ENCODE data around the gene DMGDH.
A peak's percentile ranks its signal among the peaks of the same experiment; 100 is the strongest.

Gene DMGDH

GRCh38 chr5:79105868-79106267, 36.4 kb upstream of the DMGDH start:
- Histone ChIP-seq H3K27me3 (ENCODE audit: control insufficient read depth in 5 of 5, insufficient read depth in 4 of 5, low read length in 5 of 5) (peaks cover 0 to under 1% (median 0%) of the 10 kb centered on the region in 5 donors), H3K36me3 (ENCODE audit: control insufficient read depth in 5 of 5, insufficient read depth in 5 of 5, low read length in 5 of 5) (no peaks in the 10 kb centered on the region), H3K4me3 (ENCODE audit: low read depth in 1 of 5, low read length in 5 of 5) (no peak overlapping the region)

GRCh38 chr5:79093762-79094161, 24.3 kb upstream of the DMGDH start:
- Histone ChIP-seq H3K4me3 (ENCODE audit: low read depth in 1 of 5, low read length in 5 of 5) (no peak overlapping the region), H3K36me3 (ENCODE audit: control insufficient read depth in 5 of 5, insufficient read depth in 5 of 5, low read length in 5 of 5) (peaks cover 0 to 2% (median under 1%) of the 10 kb centered on the region in 5 donors), H3K9ac (ENCODE audit: low read length in 5 of 5) (no peak overlapping the region), H3K4me1 (ENCODE audit: control insufficient read depth in 5 of 5, insufficient read depth in 5 of 5, low read length in 5 of 5) (peaks cover 0 to 7% (median 0%) of the 10 kb centered on the region in 5 donors), H3K27me3 (ENCODE audit: control insufficient read depth in 5 of 5, insufficient read depth in 4 of 5, low read length in 5 of 5) (no peaks in the 10 kb centered on the region), H3K9me3 (ENCODE audit: control insufficient read depth in 5 of 5, low read length in 5 of 5) (no peaks in the 10 kb centered on the region), H3K27ac (ENCODE audit: low read depth, low read length) (no peak overlapping the region)

More at GRCh38 chr5:79105868-79106267, 36.4 kb upstream of the DMGDH start:
- Histone ChIP-seq H3K9me3 (ENCODE audit: control insufficient read depth in 5 of 5, low read length in 5 of 5) (no peaks in the 10 kb centered on the region), H3K9ac (ENCODE audit: low read length in 5 of 5) (no peak overlapping the region), H3K27ac (ENCODE audit: low read depth, low read length) (no peak overlapping the region), H3K4me1 (ENCODE audit: control insufficient read depth in 5 of 5, insufficient read depth in 5 of 5, low read length in 5 of 5) (peaks cover 0 to 8% (median 7%) of the 10 kb centered on the region in 5 donors)

- Histone ChIP-seq H3K27ac (ENCODE audit: low read depth, low read length) (no peak overlapping the region), H3K4me1 (ENCODE audit: control insufficient read depth in 5 of 5, insufficient read depth in 5 of 5, low read length in 5 of 5) (peaks cover 0 to 7% (median 0%) of the 10 kb centered on the region in 5 donors), H3K4me3 (ENCODE audit: low read depth in 1 of 5, low read length in 5 of 5) (no peak overlapping the region), H3K36me3 (ENCODE audit: control insufficient read depth in 5 of 5, insufficient read depth in 5 of 5, low read length in 5 of 5) (peaks cover 3 to 6% (median 3%) of the 10 kb centered on the region in 5 donors), H3K9ac (ENCODE audit: low read length in 5 of 5) (no peak overlapping the region), H3K27me3 (ENCODE audit: control insufficient read depth in 5 of 5, insufficient read depth in 4 of 5, low read length in 5 of 5) (no peaks in the 10 kb centered on the region), H3K9me3 (ENCODE audit: control insufficient read depth in 5 of 5, low read length in 5 of 5) (no peaks in the 10 kb centered on the region)
These were observed 21.6 kb upstream of the DMGDH start for GRCh38 chr5:79091064-79091463.

GRCh38 chr5:79088507-79088906, 19.0 kb upstream of the DMGDH start:
- no peaks in the 10 kb centered on the region for H3K27me3 ChIP-seq (ENCODE audit: control insufficient read depth in 5 of 5, insufficient read depth in 4 of 5, low read length in 5 of 5)
- no peak overlapping the region for H3K9ac ChIP-seq (ENCODE audit: low read length in 5 of 5)
- H3K4me3 ChIP-seq (ENCODE audit: low read depth in 1 of 5, low read length in 5 of 5), result no peak overlapping the region
- no peak overlapping the region for H3K27ac ChIP-seq (ENCODE audit: low read depth, low read length)
- peaks cover 3 to 17% (median 10%) of the 10 kb centered on the region in 5 donors for H3K36me3 ChIP-seq (ENCODE audit: control insufficient read depth in 5 of 5, insufficient read depth in 5 of 5, low read length in 5 of 5)
- no peaks in the 10 kb centered on the region for H3K9me3 ChIP-seq (ENCODE audit: control insufficient read depth in 5 of 5, low read length in 5 of 5)
- peaks cover 0 to 7% (median 0%) of the 10 kb centered on the region in 5 donors for H3K4me1 ChIP-seq (ENCODE audit: control insufficient read depth in 5 of 5, insufficient read depth in 5 of 5, low read length in 5 of 5)

GRCh38 chr5:79086116-79086515, 16.6 kb upstream of the DMGDH start:
- Histone ChIP-seq H3K36me3 (ENCODE audit: control insufficient read depth in 5 of 5, insufficient read depth in 5 of 5, low read length in 5 of 5) (peaks cover 3 to 26% (median 10%) of the 10 kb centered on the region in 5 donors), H3K4me3 (ENCODE audit: low read depth in 1 of 5, low read length in 5 of 5) (no peak overlapping the region), H3K27ac (ENCODE audit: low read depth, low read length) (no peak overlapping the region), H3K27me3 (ENCODE audit: control insufficient read depth in 5 of 5, insufficient read depth in 4 of 5, low read length in 5 of 5) (no peaks in the 10 kb centered on the region), H3K4me1 (ENCODE audit: control insufficient read depth in 5 of 5, insufficient read depth in 5 of 5, low read length in 5 of 5) (peaks cover 0 to 5% (median 3%) of the 10 kb centered on the region in 5 donors), H3K9me3 (ENCODE audit: control insufficient read depth in 5 of 5, low read length in 5 of 5) (no peaks in the 10 kb centered on the region), H3K9ac (ENCODE audit: low read length in 5 of 5) (no peak overlapping the region)

GRCh38 chr5:79081779-79082178, 12.3 kb upstream of the DMGDH start:
- H3K27ac ChIP-seq (ENCODE audit: low read depth, low read length), result no peak overlapping the region
- no peaks in the 10 kb centered on the region for H3K27me3 ChIP-seq (ENCODE audit: control insufficient read depth in 5 of 5, insufficient read depth in 4 of 5, low read length in 5 of 5)
- H3K36me3 ChIP-seq (ENCODE audit: control insufficient read depth in 5 of 5, insufficient read depth in 5 of 5, low read length in 5 of 5), result peaks cover 3 to 43% (median 16%) of the 10 kb centered on the region in 5 donors
- peaks cover 0 to 6% (median 2%) of the 10 kb centered on the region in 5 donors for H3K4me1 ChIP-seq (ENCODE audit: control insufficient read depth in 5 of 5, insufficient read depth in 5 of 5, low read length in 5 of 5)
- H3K9ac ChIP-seq (ENCODE audit: low read length in 5 of 5), result peak overlapping the region in 1 of 5 donors; percentile 22
- H3K9me3 ChIP-seq (ENCODE audit: control insufficient read depth in 5 of 5, low read length in 5 of 5), result no peaks in the 10 kb centered on the region
- no peak overlapping the region for H3K4me3 ChIP-seq (ENCODE audit: low read depth in 1 of 5, low read length in 5 of 5)

GRCh38 chr5:79080804-79081203, 11.3 kb upstream of the DMGDH start:
- no peaks in the 10 kb centered on the region for H3K9me3 ChIP-seq (ENCODE audit: control insufficient read depth in 5 of 5, low read length in 5 of 5)
- H3K36me3 ChIP-seq (ENCODE audit: control insufficient read depth in 5 of 5, insufficient read depth in 5 of 5, low read length in 5 of 5), result peaks cover 3 to 38% (median 16%) of the 10 kb centered on the region in 5 donors
- H3K27me3 ChIP-seq (ENCODE audit: control insufficient read depth in 5 of 5, insufficient read depth in 4 of 5, low read length in 5 of 5), result no peaks in the 10 kb centered on the region
- peaks cover 0 to 15% (median 12%) of the 10 kb centered on the region in 5 donors for H3K4me1 ChIP-seq (ENCODE audit: control insufficient read depth in 5 of 5, insufficient read depth in 5 of 5, low read length in 5 of 5)
- no peak overlapping the region for H3K27ac ChIP-seq (ENCODE audit: low read depth, low read length)
- no peak overlapping the region for H3K4me3 ChIP-seq (ENCODE audit: low read depth in 1 of 5, low read length in 5 of 5)
- H3K9ac ChIP-seq (ENCODE audit: low read length in 5 of 5), result no peak overlapping the region

- H3K27ac ChIP-seq (ENCODE audit: low read depth, low read length), result no peak overlapping the region
- peaks cover 3 to 24% (median 9%) of the 10 kb centered on the region in 5 donors for H3K36me3 ChIP-seq (ENCODE audit: control insufficient read depth in 5 of 5, insufficient read depth in 5 of 5, low read length in 5 of 5)
- no peaks in the 10 kb centered on the region for H3K27me3 ChIP-seq (ENCODE audit: control insufficient read depth in 5 of 5, insufficient read depth in 4 of 5, low read length in 5 of 5)
- H3K4me1 ChIP-seq (ENCODE audit: control insufficient read depth in 5 of 5, insufficient read depth in 5 of 5, low read length in 5 of 5), result peaks cover 0 to 28% (median 18%) of the 10 kb centered on the region in 5 donors
- H3K9ac ChIP-seq (ENCODE audit: low read length in 5 of 5), result no peak overlapping the region
- peaks cover 0 to 8% (median 5%) of the 10 kb centered on the region in 5 donors for H3K9me3 ChIP-seq (ENCODE audit: control insufficient read depth in 5 of 5, low read length in 5 of 5)
- H3K4me3 ChIP-seq (ENCODE audit: low read depth in 1 of 5, low read length in 5 of 5), result no peak overlapping the region
These were observed 8.3 kb upstream of the DMGDH start for GRCh38 chr5:79077680-79078365.

- peak overlapping the region in 2 of 5 donors; percentile 31 to 41 for H3K9ac ChIP-seq (ENCODE audit: low read length in 5 of 5)
- no peak overlapping the region for H3K27ac ChIP-seq (ENCODE audit: low read depth, low read length)
- H3K4me3 ChIP-seq (ENCODE audit: low read depth in 1 of 5, low read length in 5 of 5), result no peak overlapping the region
- H3K4me1 ChIP-seq (ENCODE audit: control insufficient read depth in 5 of 5, insufficient read depth in 5 of 5, low read length in 5 of 5), result peaks cover 0 to 33% (median 17%) of the 10 kb centered on the region in 5 donors
- no peaks in the 10 kb centered on the region for H3K27me3 ChIP-seq (ENCODE audit: control insufficient read depth in 5 of 5, insufficient read depth in 4 of 5, low read length in 5 of 5)
- H3K36me3 ChIP-seq (ENCODE audit: control insufficient read depth in 5 of 5, insufficient read depth in 5 of 5, low read length in 5 of 5), result peaks cover 3 to 24% (median 9%) of the 10 kb centered on the region in 5 donors
- H3K9me3 ChIP-seq (ENCODE audit: control insufficient read depth in 5 of 5, low read length in 5 of 5), result peaks cover 0 to 8% (median 5%) of the 10 kb centered on the region in 5 donors
These were observed 7.3 kb upstream of the DMGDH start for GRCh38 chr5:79076819-79077218.

- peaks cover 0 to 38% (median 14%) of the 10 kb centered on the region in 5 donors for H3K4me1 ChIP-seq (ENCODE audit: control insufficient read depth in 5 of 5, insufficient read depth in 5 of 5, low read length in 5 of 5)
- peak overlapping the region in 2 of 5 donors; percentile 1 to 31 for H3K9ac ChIP-seq (ENCODE audit: low read length in 5 of 5)
- peaks cover 3 to 18% (median 7%) of the 10 kb centered on the region in 5 donors for H3K36me3 ChIP-seq (ENCODE audit: control insufficient read depth in 5 of 5, insufficient read depth in 5 of 5, low read length in 5 of 5)
- H3K27me3 ChIP-seq (ENCODE audit: control insufficient read depth in 5 of 5, insufficient read depth in 4 of 5, low read length in 5 of 5), result no peaks in the 10 kb centered on the region
- H3K4me3 ChIP-seq (ENCODE audit: low read depth in 1 of 5, low read length in 5 of 5), result peak overlapping the region in 1 of 5 donors; percentile 18
- H3K9me3 ChIP-seq (ENCODE audit: control insufficient read depth in 5 of 5, low read length in 5 of 5), result peaks cover 0 to 8% (median 5%) of the 10 kb centered on the region in 5 donors
- no peak overlapping the region for H3K27ac ChIP-seq (ENCODE audit: low read depth, low read length)
These were observed 6.4 kb upstream of the DMGDH start for GRCh38 chr5:79075646-79076426.
